ENCODE measurements around the gene LIPA. TPM values are rescaled to one million over a fixed set of nuclear protein-coding genes. Genes with fewer than 3 reads are reported as not detected.

The LIPA gene
- total RNA-seq, 2 experiments from 2014 or later = 8.9 to 19.4 TPM

DNA sequence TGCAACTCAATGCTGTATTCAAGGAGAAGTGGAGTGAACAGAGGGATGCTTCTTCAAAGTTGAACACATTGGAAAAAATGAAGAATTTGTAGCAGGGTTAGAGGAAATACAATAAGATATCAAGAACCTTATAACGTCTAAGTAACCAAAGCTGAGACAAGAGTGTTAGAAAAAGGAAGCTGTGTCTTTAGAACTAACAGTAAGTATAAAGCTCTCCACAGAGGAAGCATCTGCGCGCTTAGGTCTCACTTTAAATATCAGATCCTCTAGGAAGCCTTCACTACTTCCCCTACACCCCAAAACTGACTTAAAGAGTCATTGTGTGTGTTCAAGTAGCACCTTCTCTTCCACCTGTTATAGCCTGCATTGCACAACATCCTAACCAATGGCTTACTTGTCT is 87.5 kb downstream of the LIPA start:
- Histone ChIP-seq H3K4me1 (ENCODE audit: insufficient read depth, low read length, poor library complexity, severe bottlenecking) (no peaks in the 10 kb centered on the region), H3K79me2 (ENCODE audit: insufficient read depth, low read depth, low read length) (no peaks in the 10 kb centered on the region), H3K9me2 (ENCODE audit: insufficient read depth, low read length) (no peaks in the 10 kb centered on the region), H3K36me3 (ENCODE audit: insufficient read depth, low read length) (no peaks in the 10 kb centered on the region), H2AFZ (ENCODE audit: low read length) (no peak overlapping the region), H3K9me3 (ENCODE audit: low read length) (no peaks in the 10 kb centered on the region), H3K27ac (ENCODE audit: low read depth, low read length, poor library complexity, severe bottlenecking) (no peak overlapping the region), H3K4me2 (ENCODE audit: low read length) (0 out of 2 replicates have a peak overlapping the region, but pooled peaks have one; percentile 28), H4K20me1 (ENCODE audit: insufficient read depth, low read length) (no peaks in the 10 kb centered on the region), H3K4me3 (ENCODE audit: low read depth, low read length, poor library complexity, severe bottlenecking) (no peak overlapping the region)
- BruUV-seq (replicated peaks) = no TSS peak
- no peak for TF ChIP-seq EZH2phosphoT487 (IDR thresholded peaks at IDR 0.05; ENCODE audit: borderline replicate concordance, low read depth, low read length)
- TF ChIP-seq, protein P1, sequence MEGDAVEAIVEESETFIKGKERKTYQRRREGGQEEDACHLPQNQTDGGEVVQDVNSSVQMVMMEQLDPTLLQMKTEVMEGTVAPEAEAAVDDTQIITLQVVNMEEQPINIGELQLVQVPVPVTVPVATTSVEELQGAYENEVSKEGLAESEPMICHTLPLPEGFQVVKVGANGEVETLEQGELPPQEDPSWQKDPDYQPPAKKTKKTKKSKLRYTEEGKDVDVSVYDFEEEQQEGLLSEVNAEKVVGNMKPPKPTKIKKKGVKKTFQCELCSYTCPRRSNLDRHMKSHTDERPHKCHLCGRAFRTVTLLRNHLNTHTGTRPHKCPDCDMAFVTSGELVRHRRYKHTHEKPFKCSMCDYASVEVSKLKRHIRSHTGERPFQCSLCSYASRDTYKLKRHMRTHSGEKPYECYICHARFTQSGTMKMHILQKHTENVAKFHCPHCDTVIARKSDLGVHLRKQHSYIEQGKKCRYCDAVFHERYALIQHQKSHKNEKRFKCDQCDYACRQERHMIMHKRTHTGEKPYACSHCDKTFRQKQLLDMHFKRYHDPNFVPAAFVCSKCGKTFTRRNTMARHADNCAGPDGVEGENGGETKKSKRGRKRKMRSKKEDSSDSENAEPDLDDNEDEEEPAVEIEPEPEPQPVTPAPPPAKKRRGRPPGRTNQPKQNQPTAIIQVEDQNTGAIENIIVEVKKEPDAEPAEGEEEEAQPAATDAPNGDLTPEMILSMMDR (conservative IDR thresholded peaks at IDR 0.05; ENCODE audit: low read length) = no peak
- intact Hi-C loops (cut with micrococcal nuclease; ENCODE audit: unreplicated experiment) = no loop called here
- POLR2A ChIA-PET = no interaction called here
- DNase-seq (ENCODE audit: low spot score) = no peak
- CTCF ChIA-PET (ENCODE audit: unreplicated experiment) = no interaction called here

Other genes with a start within 250 kb of the LIPA start
- not detected in 2 replicates for gene CH25H, start 44.5 kb downstream of the LIPA start, total RNA-seq (2014; rRNA removed; shearing (Covaris generic))
- gene CH25H, start 44.5 kb downstream of the LIPA start, total RNA-seq (2022) = not detected in 2 replicates
- 0.26 and 0.57 TPM in 2 replicates for gene IFIT2, start 50.3 kb upstream of the LIPA start, total RNA-seq (2014; rRNA removed; shearing (Covaris generic))
- 0.37 and 0.72 TPM in 2 replicates for gene IFIT2, start 50.3 kb upstream of the LIPA start, total RNA-seq (2022)
- 0.26 and 0.35 TPM in 2 replicates for gene IFIT3, start 76.2 kb upstream of the LIPA start, total RNA-seq (2014; rRNA removed; shearing (Covaris generic))
- 0.17 and 0.39 TPM in 2 replicates for gene IFIT3, start 76.2 kb upstream of the LIPA start, total RNA-seq (2022)
- not detected in 2 replicates for gene IFIT1B, start 126.3 kb upstream of the LIPA start, total RNA-seq (2014; rRNA removed; shearing (Covaris generic))
- gene IFIT1B, start 126.3 kb upstream of the LIPA start, total RNA-seq (2022) = not detected in 2 replicates
- not detected in 2 replicates for gene IFIT1, start 140.8 kb upstream of the LIPA start, total RNA-seq (2014; rRNA removed; shearing (Covaris generic))
- gene IFIT1, start 140.8 kb upstream of the LIPA start, total RNA-seq (2022) = not detected in 2 replicates
- 0.57 and 0.77 TPM in 2 replicates for gene IFIT5, start 162.8 kb upstream of the LIPA start, total RNA-seq (2014; rRNA removed; shearing (Covaris generic))
- 0.17 and 0.36 TPM in 2 replicates for gene IFIT5, start 162.8 kb upstream of the LIPA start, total RNA-seq (2022)